Nephron (organoid): Measurements from ENCODE around the gene KIF2C.

ENCODE experiments used
- H3K27ac Mint-ChIP-seq, 3 experiments: 2 replicates each; pipeline ENCODE4 v1.8.0; 2020; ENCODE audit warnings: mixed read lengths in 3 of 3, mild to moderate bottlenecking in 2 of 3, moderate library complexity in 1 of 3
- H3K27me3 Mint-ChIP-seq: 2 replicates; pipeline ENCODE4 v1.8.0; 2021; ENCODE audit warnings: low read depth, mild to moderate bottlenecking, moderate library complexity, mixed read lengths
- H3K36me3 Mint-ChIP-seq: 2 replicates; pipeline ENCODE4 v1.8.0; 2020; ENCODE audit warnings: low read depth, mixed read lengths
- H3K4me1 Mint-ChIP-seq: 2 replicates; pipeline ENCODE4 v1.8.0; 2020; ENCODE audit warnings: mixed read lengths
- H3K4me3 Mint-ChIP-seq, 3 experiments: 2 replicates each; pipeline ENCODE4 v1.8.0; 2020; ENCODE audit warnings: mild to moderate bottlenecking in 3 of 3, mixed read lengths in 3 of 3, moderate library complexity in 2 of 3
- H3K9me3 Mint-ChIP-seq: 2 replicates; pipeline ENCODE4 v1.8.0; 2020; ENCODE audit warnings: mixed read lengths
- CTCF ChIP-seq, 3 experiments: fragments of 200-600 bp; sonication (generic); IDR thresholded peaks; one replicate each; pipeline ENCODE4 v1.5.0; 2021; ENCODE audit warnings: antibody characterized with exemption in 3 of 3; ENCODE audit not compliant: unreplicated experiment in 3 of 3

Gene KIF2C

GRCh38 chr1:44801491-44802305 lies 62.1 kb downstream of the KIF2C start:
- H3K27me3 Mint-ChIP-seq = no peaks in the 10 kb centered on the region
- peaks cover 27% of the 10 kb centered on the region for H3K4me1 Mint-ChIP-seq
- TF ChIP-seq CTCF (IDR thresholded peaks at IDR 0.05; ENCODE audit: unreplicated experiment in 3 of 3) = no peak
- peak overlapping the region; percentile 77 to 90 (median 78) for H3K4me3 Mint-ChIP-seq
- H3K36me3 Mint-ChIP-seq = peaks cover 17% of the 10 kb centered on the region
- H3K27ac Mint-ChIP-seq = peak overlapping the region; percentile 41 to 79 (median 48)
- H3K9me3 Mint-ChIP-seq = no peaks in the 10 kb centered on the region

DNA sequence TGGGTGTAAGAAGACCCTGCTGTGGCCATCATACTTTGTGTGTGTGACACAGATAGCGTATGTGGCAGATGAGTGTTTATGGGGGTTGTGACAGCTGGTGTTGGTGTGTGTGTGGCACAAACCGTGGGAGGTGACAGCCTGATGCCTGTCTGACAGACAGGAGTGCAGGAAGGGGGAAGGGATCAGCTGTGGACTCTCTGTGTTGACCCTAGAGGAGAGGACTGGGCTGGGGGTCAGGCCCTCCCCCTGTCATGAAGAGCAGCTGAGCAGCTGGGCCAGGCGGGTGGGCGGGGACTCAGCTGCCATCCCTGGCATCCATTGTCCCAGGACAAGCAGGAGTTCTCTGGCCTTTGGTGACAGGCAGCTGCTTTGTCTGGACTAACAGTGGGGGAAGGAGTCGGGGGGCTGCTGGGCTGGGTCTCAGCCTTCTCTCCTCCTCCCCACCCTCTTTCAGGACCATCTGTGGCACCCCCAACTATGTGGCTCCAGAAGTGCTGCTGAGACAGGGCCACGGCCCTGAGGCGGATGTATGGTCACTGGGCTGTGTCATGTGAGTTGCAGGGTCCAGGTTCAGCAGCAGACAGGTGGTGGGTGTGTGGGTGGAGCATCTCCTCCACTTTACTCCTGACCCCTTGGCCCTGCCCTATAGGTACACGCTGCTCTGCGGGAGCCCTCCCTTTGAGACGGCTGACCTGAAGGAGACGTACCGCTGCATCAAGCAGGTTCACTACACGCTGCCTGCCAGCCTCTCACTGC lies 62.8 kb downstream of the KIF2C start:
- Mint-ChIP-seq H3K36me3 (peaks cover 23% of the 10 kb centered on the region), H3K27ac (peak overlapping the region; percentile 66 to 79 (median 70)), H3K9me3 (no peaks in the 10 kb centered on the region), H3K4me3 (peak overlapping the region; percentile 53 to 90 (median 78)), H3K27me3 (no peaks in the 10 kb centered on the region), H3K4me1 (peaks cover 35% of the 10 kb centered on the region)
- no peak for TF ChIP-seq CTCF (IDR thresholded peaks at IDR 0.05; ENCODE audit: unreplicated experiment in 3 of 3)

DNA sequence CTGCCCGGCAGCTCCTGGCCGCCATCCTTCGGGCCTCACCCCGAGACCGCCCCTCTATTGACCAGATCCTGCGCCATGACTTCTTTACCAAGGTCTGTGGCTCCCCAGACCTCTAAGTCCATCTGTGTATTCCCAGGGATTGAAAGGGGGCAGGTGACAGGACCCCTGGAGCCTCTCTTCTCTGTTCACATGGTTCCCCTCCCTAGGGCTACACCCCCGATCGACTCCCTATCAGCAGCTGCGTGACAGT lies 63.4 kb downstream of the KIF2C start:
- H3K27ac Mint-ChIP-seq = peak overlapping the region; percentile 66 to 79 (median 70)
- H3K9me3 Mint-ChIP-seq = no peaks in the 10 kb centered on the region
- no peaks in the 10 kb centered on the region for H3K27me3 Mint-ChIP-seq
- peaks cover 23% of the 10 kb centered on the region for H3K36me3 Mint-ChIP-seq
- H3K4me3 Mint-ChIP-seq = peak overlapping the region; percentile 53 to 78 (median 57)
- no peak for TF ChIP-seq CTCF (IDR thresholded peaks at IDR 0.05; ENCODE audit: unreplicated experiment in 3 of 3)
- peaks cover 40% of the 10 kb centered on the region for H3K4me1 Mint-ChIP-seq

GRCh38 chr1:44803312-44804095 lies 63.9 kb downstream of the KIF2C start:
- H3K36me3 Mint-ChIP-seq = peaks cover 23% of the 10 kb centered on the region
- H3K9me3 Mint-ChIP-seq = no peaks in the 10 kb centered on the region
- no peaks in the 10 kb centered on the region for H3K27me3 Mint-ChIP-seq
- H3K4me1 Mint-ChIP-seq = peaks cover 43% of the 10 kb centered on the region
- peak overlapping the region; percentile 53 to 78 (median 57) for H3K4me3 Mint-ChIP-seq
- peak overlapping the region; percentile 66 to 79 (median 70) for H3K27ac Mint-ChIP-seq
- TF ChIP-seq CTCF (IDR thresholded peaks at IDR 0.05; ENCODE audit: unreplicated experiment in 3 of 3) = no peak

- Mint-ChIP-seq H3K27ac (peak overlapping the region; percentile 43 to 67 (median 58)), H3K4me1 (peaks cover 49% of the 10 kb centered on the region), H3K4me3 (peak overlapping the region in 1 of 3 experiments; percentile 34), H3K9me3 (no peaks in the 10 kb centered on the region), H3K36me3 (peaks cover 23% of the 10 kb centered on the region), H3K27me3 (no peaks in the 10 kb centered on the region)
- no peak for TF ChIP-seq CTCF (IDR thresholded peaks at IDR 0.05; ENCODE audit: unreplicated experiment in 3 of 3)
Observed at GRCh38 chr1:44805311-44806024, 65.8 kb downstream of the KIF2C start.
